Activated CD8-positive, alpha-beta memory T cell treated with anti-CD3 and anti-CD28 coated beads for 24 hours (primary cell): ENCODE results near the gene DNAAF5.
"Not testable (repeated sequence)": the region's sequence is repeated elsewhere in the genome, so short reads cannot be mapped to it uniquely, and the experiment has no call there.

Experiments
- DNase-seq: peaks from one replicate; pipeline ENCODE4 v3.0.0-alpha.2; 2020

DNAAF5 gene

GRCh38 chr7:730501-731439 lies 4.3 kb downstream of the DNAAF5 start:
- no peak for DNase-seq

DNA sequence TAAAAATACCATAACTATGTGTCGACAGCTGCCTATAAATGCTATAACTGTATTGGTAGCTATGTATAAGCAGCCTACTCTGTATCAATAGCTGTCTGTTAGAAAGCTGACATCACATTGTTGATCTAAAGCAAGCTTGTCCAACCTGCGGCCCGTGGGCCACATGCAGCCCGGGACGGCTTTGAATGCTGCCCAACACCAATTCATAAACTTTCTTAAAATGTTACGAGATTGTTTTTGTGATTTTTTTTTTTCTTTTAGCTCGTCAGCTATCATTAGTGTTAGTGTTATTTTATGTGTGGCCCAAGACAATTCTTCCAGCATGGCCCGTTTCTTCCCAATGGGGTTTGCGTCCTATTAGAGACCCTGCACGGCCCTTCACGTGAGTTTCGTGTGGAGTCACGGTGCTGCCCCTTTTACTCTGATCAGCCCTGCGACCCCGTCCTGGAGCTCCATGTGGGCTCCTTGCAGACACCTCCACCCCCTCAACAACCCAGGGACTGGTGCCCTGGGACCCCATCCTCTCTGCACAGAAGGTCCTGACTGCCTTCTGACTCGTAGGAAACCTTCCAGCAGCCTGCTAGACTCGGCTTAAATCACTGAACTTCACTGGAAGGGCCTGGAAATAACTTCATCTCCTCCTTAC lies 5.1 kb downstream of the DNAAF5 start:
- DNase-seq: no peak

DNA sequence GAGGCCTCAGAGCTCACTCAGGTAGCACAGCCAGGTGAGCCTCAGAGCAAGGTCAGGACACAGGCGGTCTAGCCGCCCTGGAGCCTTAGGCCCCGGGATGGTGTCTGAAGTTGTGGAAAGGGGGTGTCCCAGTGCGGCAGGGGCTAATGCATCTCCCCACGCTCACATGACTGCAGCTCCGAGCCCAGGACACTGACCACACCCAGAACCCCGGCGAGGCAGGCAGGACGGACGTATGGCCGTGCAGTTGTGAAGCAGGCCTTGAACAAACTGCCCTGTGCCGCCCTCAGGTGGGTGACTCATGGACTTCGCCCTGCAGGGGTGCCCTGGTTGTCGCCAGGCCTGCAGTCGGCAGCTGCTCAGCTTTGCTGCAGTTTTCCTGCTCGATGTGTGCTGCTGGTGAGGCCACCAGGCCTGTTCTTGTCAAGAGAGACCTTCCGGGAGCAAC lies 5.6 kb downstream of the DNAAF5 start:
- DNase-seq: no peak

DNA sequence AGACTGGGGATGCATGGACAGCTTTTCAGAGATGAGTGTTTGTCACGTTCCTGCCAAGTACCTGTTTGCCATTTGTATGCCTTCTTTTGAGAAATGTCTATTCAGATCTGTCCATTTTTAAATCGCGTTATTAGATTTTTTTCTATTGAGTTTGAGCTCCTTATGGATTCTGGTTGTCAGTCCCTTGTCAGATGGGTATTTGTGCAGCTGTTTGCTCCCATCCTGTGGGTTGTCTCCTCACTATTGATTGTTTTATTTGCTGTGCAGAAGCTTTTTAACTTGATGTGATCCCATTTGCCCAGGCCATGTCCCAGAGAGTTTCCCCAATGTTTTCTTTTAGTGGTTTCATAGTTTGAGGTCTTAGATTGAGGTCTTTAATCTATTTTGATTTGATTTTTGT lies 6.1 kb downstream of the DNAAF5 start:
- DNase-seq: no peak

- DNase-seq: no peak
Measured at GRCh38 chr7:734214-734613, 7.7 kb downstream of the DNAAF5 start.

- no peak for DNase-seq
Measured at GRCh38 chr7:734808-735207, 8.3 kb downstream of the DNAAF5 start.

GRCh38 chr7:738241-738640 lies 11.7 kb downstream of the DNAAF5 start:
- no peak for DNase-seq

GRCh38 chr7:738723-739454 lies 12.4 kb downstream of the DNAAF5 start:
- no peak for DNase-seq

DNA sequence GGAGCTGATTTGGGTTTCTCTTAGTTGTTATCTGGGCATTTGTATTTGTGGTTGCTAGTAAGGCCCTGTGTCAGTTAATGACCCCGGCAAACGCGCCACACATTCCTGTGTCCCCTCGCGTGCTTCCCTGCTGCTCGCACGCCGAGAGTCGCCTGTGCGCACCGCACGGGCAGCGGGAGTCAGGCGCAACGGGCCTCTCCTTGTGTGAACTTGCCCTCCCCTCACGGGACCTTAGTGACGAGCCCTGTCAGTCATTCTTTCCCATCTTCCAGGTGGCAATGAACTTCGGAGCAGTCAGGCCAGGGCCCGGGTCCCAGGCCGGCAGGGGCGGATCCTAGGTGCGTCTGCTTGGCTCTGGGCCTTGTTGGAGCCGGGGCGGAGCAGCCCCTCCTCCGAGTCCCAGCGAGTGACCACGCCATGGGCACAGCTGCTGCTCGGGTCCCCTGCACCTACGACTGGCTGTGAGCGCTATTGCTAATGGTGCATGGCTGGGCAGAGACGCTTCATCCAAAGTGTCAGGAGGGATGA lies 13.0 kb downstream of the DNAAF5 start:
- no peak for DNase-seq

- no peak for DNase-seq
Measured at GRCh38 chr7:739983-740942, 13.8 kb downstream of the DNAAF5 start.

DNA sequence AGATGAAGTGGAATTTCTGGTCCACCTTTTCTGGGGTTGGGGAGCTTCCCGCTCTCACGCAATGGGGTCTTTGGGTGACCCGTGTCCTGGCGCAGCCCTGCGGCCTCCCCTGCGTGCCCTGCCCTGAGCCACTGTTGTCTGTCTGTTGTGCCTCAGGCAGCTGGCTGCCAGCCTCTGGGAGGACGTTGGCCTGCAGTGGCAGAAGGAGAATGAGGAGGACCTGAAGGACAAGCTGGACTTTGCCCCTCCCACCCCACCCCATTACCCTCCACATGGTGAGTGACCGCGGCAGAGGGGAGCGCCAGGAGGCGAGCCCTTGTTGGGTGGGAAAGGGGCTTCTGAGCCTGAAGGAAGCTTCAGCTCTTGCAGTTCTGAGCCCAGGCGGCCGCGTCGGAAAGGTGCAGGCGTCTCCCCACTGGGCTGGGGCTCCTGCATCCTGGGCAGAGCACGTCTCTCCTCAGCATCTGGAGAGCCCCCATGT lies 14.7 kb downstream of the DNAAF5 start:
- DNase-seq: no peak

DNA sequence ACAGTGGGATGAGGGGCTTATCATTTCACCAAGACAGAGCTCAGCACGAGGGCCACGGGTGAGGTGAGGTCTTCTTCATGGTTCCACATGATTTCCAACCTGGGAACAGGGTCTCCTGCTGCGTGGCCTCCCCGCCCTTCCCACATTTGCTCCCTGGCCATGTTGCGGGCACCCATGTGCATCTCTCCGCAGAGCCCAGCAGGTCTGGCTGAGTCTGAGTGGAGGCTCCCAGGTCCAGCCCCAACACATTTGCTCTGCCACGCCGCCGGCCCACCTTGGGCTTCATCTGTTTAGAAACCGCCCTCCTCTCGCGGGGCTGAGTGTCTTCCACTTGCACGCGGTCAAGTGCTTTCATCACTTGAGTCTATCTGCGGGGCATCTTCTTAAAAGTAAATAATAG lies 15.4 kb downstream of the DNAAF5 start:
- DNase-seq: no peak

DNA sequence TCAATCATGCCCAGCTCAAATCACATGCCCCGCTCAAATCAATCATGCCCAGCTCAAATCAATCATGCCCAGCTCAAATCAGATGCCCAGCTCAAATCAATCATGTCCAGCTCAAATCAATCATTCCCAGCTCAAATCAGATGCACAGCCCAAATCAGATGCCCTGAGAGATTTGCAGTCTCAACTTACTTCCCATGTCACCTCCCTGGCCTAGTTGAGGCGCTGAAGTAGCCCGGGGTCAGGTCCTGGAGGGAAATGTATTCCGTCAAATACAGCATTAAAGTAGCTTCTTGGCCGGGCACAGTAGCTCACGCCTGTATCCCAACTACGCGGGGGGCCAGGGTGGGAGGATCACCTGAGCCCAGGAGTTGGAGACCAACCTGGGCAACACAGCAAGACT lies 16.3 kb downstream of the DNAAF5 start:
- DNase-seq: no peak

DNA sequence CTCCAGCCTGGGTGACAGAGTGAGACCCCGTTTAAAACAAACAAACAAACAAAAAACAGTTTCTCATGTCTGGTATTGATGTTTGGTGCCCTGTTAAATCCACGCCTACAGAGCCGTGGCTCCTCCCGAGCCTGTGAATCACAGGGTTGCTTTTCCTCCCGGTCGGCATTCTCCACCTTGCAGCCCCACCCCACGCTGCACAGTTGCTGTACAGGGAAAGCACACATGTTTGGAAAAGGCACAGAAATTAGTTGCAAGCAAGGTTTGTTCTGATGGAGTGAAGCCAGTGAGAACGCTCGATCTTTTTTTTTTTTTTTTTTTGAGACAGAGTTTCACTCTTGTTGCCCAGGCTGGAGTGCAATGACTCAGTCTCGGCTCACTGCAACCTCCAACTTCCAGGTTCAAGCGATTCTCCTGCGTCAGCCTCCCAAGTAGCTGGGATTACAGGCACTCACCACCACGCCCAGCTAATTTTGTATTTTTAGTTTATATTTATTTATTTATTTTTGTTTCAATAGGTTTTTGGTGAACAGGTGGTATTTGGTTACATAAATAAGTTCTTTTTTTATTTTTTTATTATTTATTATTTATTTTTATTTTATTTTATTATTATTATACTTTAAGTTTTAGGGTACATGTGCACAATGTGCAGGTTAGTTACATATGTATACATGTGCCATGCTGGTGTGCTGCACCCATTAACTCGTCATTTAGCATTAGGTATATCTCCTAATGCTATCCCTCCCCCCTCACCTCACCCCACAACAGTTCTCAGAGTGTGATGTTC lies 17.0 kb downstream of the DNAAF5 start:
- not testable (repeated sequence) for DNase-seq

- DNase-seq: not testable (repeated sequence)
Measured at GRCh38 chr7:744128-744520, 17.6 kb downstream of the DNAAF5 start.

DNA sequence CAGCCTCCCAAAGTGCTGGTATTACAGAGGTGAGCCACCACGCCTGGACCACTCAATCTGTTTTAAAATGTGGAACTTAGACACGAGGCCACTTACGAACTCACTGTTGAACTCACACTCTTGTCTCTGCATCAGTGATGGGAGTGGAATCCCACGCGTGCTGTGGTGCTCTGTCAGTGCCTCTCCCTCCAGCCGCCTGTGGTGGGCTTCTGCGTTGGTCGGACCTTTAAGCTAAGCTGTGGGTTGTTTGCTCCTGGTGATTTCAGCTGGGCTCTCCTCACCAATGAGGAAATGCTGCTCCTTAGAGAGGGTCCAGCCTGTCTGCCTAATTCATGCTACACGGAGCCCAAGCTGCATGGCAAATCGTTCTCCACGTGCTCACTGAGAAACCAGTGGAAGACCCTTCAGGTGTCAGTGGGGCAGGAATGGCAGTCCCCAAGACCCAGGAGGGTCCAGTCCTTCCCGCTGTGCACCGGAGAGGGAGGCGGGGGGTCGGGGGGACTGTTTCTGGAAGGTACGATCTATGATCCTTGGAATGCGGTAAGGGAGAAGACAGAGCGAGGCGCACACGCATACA lies 18.4 kb downstream of the DNAAF5 start:
- no peak for DNase-seq

DNA sequence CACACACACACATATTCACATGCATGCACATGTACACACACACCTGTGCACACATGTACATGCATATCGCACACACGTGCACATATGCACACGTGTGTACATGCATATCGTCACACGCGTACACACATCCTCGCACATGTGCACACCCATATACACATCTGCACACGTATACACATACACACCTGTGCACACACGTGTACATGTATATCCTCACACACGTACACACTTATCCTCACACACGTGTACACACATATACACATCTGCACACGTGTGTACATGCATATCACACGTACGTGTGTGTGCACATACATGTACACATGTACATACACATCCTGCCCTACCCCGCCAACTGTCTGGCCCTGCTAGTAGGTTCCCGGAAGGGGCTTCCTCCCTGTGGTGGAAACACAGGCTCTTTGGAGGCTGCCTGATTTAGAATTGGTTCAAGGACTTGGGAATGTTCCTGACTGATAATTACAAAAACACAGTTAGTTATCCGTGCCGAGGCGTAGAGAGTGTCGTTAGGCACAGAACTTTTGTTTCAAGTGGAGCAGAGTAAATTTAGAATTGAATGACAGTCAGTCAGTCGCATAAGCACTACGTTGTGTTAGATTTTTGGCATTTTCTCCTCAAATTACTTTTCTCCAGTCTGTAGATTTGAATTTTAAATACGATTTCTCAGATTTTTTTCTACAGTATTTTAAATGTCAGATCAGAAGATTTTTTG lies 19.1 kb downstream of the DNAAF5 start:
- no peak for DNase-seq

DNA sequence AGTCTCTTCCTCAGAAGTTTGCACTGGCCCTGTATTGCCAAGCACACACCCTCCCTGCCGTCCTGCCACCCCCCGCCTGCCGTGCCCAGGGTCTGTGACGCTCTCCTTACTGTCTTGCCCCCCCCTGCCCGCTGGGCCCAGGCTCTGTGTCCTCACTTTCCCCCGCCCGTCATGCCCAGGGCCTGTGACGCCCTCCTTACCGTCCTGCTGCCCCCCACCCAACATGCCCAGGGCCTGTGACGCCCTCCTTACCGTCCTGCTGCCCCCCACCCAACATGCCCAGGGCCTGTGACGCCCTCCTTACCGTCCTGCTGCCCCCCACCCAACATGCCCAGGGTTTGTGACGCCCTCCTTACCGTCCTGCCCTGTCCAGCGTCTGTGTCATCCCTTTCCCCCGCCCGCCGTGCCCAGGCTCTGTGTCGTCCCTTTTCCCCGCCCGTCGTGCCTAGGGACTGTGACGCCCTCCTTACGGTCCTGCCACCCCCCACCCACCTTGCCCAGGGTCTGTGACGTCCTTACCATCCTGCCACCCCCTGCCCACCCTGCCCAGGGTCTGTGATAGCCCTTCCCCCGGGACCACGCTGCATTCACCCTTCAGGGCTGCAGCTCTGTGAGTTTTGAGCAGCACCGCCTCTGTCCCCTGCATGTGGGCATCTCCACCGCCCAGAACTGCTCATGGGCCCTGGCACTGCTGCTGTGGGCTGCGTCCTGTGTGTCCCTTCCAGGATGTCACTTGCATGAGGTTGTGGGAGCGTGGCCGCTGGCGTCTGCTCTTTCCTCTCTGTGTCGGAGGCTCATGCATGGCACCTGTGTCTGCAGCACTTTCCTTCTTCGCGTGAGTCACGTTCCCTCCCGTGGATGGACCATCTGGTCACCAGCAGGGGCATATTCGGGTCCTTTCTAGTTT lies 19.9 kb downstream of the DNAAF5 start:
- no peak for DNase-seq

DNA sequence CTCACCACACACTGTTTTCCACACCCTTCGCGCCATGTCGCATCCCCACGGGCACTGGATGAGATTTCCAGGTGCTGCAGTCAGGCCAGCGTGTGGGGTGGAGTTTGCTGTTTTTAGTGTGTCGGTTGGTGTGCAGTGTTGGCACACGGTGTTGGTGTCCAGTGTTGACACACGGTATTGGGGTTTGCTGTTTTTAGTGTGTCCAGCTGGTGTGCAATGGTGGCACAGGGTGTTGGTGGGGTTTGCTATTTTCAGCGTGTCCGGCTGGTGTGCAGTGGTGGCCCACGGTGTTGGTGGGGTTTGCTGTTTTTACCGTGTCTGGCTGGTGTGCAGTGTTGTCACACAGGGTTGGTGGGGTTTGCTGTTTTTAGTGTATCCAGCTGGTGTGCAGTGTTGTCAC lies 20.7 kb downstream of the DNAAF5 start:
- no peak for DNase-seq
